C4-2B (cell line): ENCODE measurements around the gene KDM6A.

ENCODE experiments used
- CTCF ChIP-seq: fragments of 450-650 bp; conservative IDR thresholded peaks from 2 replicates; pipeline ENCODE4 v1.5.1; 2017; ENCODE audit warnings: mild to moderate bottlenecking
- ZFX ChIP-seq: fragments of 450-650 bp; IDR thresholded peaks from 2 replicates; pipeline ENCODE4 v1.6.1; 2017

GRCh38 chrX:44878780-44879179 lies 5.8 kb downstream of the KDM6A start:
- no peak for TF ChIP-seq CTCF
- TF ChIP-seq ZFX, result no peak
